NCI-H2107 treated with DMSO at 0.1 percent for 48 hours (cell line): ENCODE measurements around the gene PFN2.

Experiments
- DNase-seq: peaks from one replicate; lab custom pipeline; 2025; ENCODE audit not compliant: unreplicated experiment; lab: John Stamatoyannopoulos, UW

The PFN2 gene

DNA sequence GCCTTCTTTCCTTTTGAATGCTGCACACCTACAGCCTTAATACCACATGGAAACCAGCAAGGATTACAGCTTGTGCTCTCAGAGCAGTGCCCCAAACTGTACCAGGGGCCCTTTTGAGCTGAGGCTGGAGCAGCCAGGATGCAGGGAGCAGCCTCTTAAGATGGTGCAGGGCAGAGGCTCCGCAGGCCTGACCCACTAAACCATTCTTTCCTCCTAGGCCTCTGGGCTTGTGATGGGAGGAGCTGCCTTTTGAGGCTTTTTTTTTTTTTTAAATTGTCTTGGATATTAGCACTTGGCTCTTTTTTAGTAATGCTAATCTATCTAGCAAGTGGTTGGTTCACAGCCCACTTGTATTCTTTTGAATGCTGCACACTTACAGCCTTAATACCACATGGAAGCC lies 37.7 kb downstream of the PFN2 start:
- no peak for DNase-seq

DNA sequence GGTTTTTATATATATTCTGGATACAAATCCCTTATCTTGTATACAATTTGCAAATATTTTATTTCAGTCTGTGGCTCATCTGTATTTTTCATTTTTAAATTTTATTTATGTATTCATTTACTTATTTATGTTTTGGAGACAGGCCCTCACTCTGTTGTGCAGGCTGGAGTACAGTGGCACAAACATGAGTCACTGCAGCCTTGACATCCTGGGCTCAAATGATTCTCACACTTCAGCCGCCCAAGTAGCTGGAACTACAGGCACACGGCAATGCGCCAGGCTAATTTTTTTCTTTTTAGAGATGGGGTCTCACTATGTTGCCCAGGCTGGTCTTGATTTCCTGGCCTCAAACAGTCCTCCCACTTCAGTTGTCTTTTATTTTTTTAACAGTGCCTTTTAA lies 50.6 kb downstream of the PFN2 start:
- no peak for DNase-seq

DNA sequence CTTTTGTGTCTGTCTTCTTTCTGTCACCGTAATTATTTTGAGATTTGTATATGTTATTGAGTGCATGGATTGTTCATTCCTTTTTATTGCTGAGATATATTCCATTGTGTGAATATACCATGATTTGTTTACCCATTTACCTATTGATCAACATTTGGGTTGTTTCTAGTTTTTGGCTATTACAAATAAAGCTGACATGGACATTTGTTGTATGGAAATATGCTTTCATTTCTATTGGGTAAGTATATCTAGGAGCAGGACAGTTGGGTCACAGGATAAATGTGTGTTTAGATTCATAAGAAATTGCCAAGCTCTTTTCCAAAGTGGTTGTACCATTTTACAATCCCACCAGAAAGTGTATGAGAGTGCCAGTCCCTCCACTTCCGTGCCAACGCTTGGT lies 51.2 kb downstream of the PFN2 start:
- no peak for DNase-seq

- DNase-seq = no peak
Measured at GRCh38 chr3:149917124-149917667, 53.5 kb downstream of the PFN2 start.
